ENCODE data around the gene EZR. TPM values are rescaled to one million over a fixed set of nuclear protein-coding genes. Genes with fewer than 3 reads are reported as not detected.

EZR gene
- total and polyA plus RNA-seq, 9 of the 15 experiments (the other 6 are each of a cell fraction or from before 2014, with no cell fraction given): 36.5 to 162 (median 104) TPM

GRCh38 chr6:158757753-158758090 is 61.4 kb downstream of the EZR start:
- no peak overlapping the region for H3K4me2 ChIP-seq (ENCODE audit: insufficient read depth, low read length)
- ATAC-seq: no peak
- peaks cover 12 to 33% of the 10 kb centered on the region in 2 experiments; a peak in 4 of 5 replicates for H3K27me3 ChIP-seq (ENCODE audit: control insufficient read depth in 2 of 2, insufficient read depth in 2 of 2, low read length in 2 of 2)
- POLR2A ChIA-PET: interaction anchor here (1.1 kb wide), 1 partner anchor 10 kb away, joined by 3 read pairs; no protein-coding TSS in a partner anchor
- peak overlapping the region in 1 of 2 experiments; percentile 39; a peak in 1 of 4 replicates for H3K9ac ChIP-seq (ENCODE audit: insufficient read depth in 1 of 2, low read depth in 2 of 2, low read length in 2 of 2)
- no peaks in the 10 kb centered on the region for H3K36me3 ChIP-seq (ENCODE audit: control insufficient read depth, insufficient read depth, low read length)
- H3K79me2 ChIP-seq (ENCODE audit: control insufficient read depth, insufficient read depth, low read length): no peaks in the 10 kb centered on the region
- in situ Hi-C loops (cut with MboI) (no loop called here), intact Hi-C loops (cut with micrococcal nuclease) (no loop called here)
- no peak overlapping the region for H3K27ac ChIP-seq (ENCODE audit: extremely low read depth, low read depth, low read length)
- TF ChIP-seq HBP1 (CRISPR knock-in tag; IDR thresholded peaks at IDR 0.05) (no peak), E2F6 (IDR thresholded peaks at IDR 0.05; ENCODE audit: borderline replicate concordance in 1 of 2, extremely low read depth in 1 of 2, insufficient read depth in 1 of 2, insufficient read length in 1 of 2, low read depth in 1 of 2, low read length in 1 of 2, poor library complexity in 1 of 2, severe bottlenecking in 1 of 2) (peak in 1 of 2 experiments; percentile 25)
- no peaks in the 10 kb centered on the region for H3K9me1 ChIP-seq (ENCODE audit: control insufficient read depth, insufficient read depth, low read length)
- no peaks in the 10 kb centered on the region for H3K9me3 ChIP-seq (replicated peaks; ENCODE audit: control insufficient read depth, insufficient read depth, low read depth, low read length)
- H3K4me1 ChIP-seq (replicated peaks in 1 of 2; ENCODE audit: control insufficient read depth in 2 of 2, insufficient read depth in 2 of 2, low read length in 2 of 2): peaks cover 12 to 32% of the 10 kb centered on the region in 2 experiments; a peak in 4 of 5 replicates
- FAIRE-seq: no peak
- H4K20me1 ChIP-seq (replicated peaks; ENCODE audit: control insufficient read depth, insufficient read depth, low read length): peaks cover 9% of the 10 kb centered on the region; the same call in 1 of the 2 replicates
- no peak for DNase-seq (ENCODE audit: extremely low read depth in 1 of 4, low spot score in 3 of 4)
- H2AFZ ChIP-seq (ENCODE audit: low read depth, low read length): no peak overlapping the region
- CTCF ChIA-PET (ENCODE audit: low intra/inter-chr PET ratio): no interaction called here
- H3K4me3 ChIP-seq: no peak overlapping the region
- BruUV-seq (replicated peaks): no TSS peak
- 44% methylated on average over 9 of the region's 9 CpGs for WGBS (ENCODE audit: insufficient coverage, low coverage, missing lambda C conversion rate)
